GM18909 (cell line): ENCODE measurements around the gene SHMT1.
"Not testable (repeated sequence)": the region's sequence is repeated elsewhere in the genome, so short reads cannot be mapped to it uniquely, and the experiment has no call there.

Experiments
- ATAC-seq: cut with Tn5 transposase; IDR thresholded peaks from one replicate; pipeline ENCODE4 v1.9.1; 2021; ENCODE audit warnings: mild to moderate bottlenecking; ENCODE audit not compliant: unreplicated experiment, poor library complexity

SHMT1 gene

GRCh38 chr17:18379246-18380146 is 16.1 kb upstream of the SHMT1 start:
- ATAC-seq, result no peak

DNA sequence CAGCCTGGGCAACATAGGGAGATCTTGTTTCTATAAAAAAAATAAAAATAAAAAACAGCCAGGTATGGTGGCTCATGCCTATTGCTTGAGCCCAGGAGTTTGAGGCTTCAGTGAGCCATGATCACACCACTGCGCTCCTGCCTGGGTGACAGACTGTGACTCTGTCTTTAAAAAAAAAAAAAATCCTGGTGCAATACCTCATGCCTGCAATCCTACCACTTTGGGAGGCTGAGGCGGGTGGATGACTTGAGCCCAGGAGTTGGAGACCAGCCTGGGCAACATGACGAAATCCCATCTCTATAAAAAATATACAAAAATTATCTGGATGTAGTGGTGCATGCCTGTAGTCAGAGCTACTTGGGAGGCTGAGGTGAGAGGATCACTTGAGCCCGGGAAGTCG is 15.3 kb upstream of the SHMT1 start:
- ATAC-seq, result not testable (repeated sequence)

DNA sequence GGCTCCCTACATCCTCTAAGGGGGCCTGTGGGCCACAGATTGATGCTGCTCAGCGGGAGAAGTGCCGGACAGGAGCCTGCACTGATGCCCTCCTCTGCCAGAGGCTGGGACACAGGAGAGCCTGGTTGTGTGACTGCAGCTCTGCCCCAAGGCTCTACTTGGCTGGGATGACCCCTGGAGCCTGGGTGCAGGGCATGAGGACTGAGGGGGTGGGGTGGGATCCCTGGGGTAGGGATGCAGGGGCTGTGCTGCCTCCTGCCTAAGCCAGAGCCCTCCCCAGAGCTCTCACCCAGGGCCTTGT is 14.8 kb upstream of the SHMT1 start:
- ATAC-seq, result no peak

GRCh38 chr17:18377437-18378204 is 14.3 kb upstream of the SHMT1 start, which contains the start of gene EVPLL:
Gene EVPLL, plus strand, starts transcription at chr17:18377778. Its CDS starts 3,160 bp downstream, at chr17:18380938.
- no peak for ATAC-seq

GRCh38 chr17:18374216-18374615 is 10.9 kb upstream of the SHMT1 start:
- no peak for ATAC-seq

GRCh38 chr17:18373181-18373580 is 9.8 kb upstream of the SHMT1 start:
- ATAC-seq, result not testable (repeated sequence)

- no peak for ATAC-seq
Measured at GRCh38 chr17:18371455-18371854, 8.1 kb upstream of the SHMT1 start.

- ATAC-seq, result no peak
Measured at GRCh38 chr17:18370761-18371160, 7.4 kb upstream of the SHMT1 start.

DNA sequence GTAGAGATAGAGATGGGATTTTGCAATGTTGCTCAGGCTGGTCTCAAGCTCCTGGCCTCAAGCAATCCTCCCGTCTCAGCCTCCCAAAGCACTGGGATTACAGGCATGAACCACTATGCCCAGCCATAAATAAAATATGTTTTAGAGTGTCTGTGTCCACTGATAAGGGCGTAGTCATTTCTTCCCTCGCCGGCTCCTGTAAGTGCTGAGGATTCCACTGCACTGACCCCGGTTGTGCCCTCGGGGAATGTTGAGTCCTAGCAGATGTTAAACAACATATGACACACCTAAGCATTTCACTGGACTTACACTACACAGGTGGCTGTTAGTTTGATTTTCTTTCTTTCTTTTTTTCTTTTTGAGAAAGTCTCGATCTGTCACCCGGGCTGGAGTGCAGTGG is 5.6 kb upstream of the SHMT1 start:
- no peak for ATAC-seq

DNA sequence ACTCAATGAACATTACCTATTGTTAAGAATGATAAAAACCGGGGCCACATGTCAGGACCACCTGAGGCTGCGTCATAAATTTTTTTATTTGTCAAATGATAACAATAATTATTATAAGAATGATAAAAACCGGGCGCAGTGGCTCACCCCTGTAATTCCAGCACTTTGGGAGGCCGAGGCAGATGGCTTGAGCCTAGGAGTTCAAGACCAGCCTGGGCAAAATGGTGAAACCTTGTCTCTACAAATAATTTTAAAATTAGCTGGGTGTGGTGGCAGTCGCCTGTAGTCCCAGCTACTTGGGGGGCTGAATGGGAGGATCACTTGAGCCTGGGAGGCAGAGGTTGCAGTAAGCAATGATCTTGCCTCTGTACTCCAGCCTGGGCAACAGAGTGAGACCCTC is 816 bp upstream of the SHMT1 start:
- ATAC-seq, result no peak

DNA sequence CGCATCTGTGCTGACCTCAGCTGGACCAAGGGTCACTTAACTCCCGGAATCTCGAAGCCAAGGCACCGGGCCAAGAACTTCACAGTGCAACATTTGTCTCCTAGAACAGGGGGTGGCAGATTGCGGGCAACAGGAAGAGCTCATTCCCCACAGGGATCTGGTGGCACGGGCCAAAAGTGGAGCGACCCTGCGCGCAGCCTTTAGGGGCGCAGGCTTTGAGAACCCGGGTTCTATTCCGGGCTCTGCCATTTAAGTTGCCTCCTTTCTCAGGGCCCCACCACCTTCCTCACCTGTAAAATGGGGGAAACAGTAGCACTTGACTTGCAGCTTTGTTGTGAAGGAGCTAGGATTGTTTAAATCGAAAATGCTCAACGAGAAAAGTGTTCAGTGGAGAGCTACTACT is 651 bp downstream of the SHMT1 start:
- peak; percentile 4 for ATAC-seq

DNA sequence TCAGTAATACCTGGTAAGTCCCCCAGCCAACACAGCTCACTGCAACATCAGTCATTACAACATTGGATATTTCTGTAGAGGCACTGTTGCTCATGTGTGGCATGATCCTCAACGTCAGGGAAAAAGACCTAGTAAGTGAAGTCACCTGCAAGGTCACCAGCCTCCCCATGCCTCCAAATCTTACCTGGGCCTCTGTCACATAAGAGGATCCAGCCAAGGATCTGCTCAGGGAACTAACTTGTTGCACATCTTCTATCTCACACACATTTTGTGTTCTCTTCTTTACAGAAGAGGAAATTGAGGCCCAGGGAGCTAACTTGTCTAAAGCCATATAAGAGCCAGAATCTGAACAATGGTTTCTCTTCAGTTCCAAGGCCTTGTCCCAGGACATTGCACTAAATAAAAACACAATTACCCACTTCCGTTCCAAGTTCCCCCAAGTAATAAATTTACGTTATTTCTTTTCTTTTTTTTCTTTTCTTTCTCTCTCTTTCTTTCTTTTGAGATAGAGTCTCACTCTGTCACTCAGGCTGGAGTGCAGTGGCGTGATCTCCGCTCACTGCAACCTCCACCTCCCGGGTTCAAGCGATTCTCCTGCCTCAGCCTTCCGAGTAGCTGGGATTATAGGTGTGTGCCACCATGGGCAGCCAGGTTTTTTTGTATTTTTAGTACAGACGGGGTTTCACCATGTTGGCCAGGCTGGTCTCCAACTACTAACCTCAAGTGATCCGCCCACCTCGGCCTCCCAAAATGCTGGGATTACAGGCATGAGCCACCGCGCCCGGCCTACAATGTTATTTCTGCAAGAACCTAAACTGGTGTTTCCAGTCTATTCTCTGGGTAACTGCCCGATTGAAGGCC is 1.3 kb downstream of the SHMT1 start:
- no peak for ATAC-seq

GRCh38 chr17:18360518-18360917 is 2.8 kb downstream of the SHMT1 start:
- ATAC-seq, result no peak

- no peak for ATAC-seq
Measured at GRCh38 chr17:18356624-18357023, 6.7 kb downstream of the SHMT1 start.

- ATAC-seq, result no peak
Measured at GRCh38 chr17:18353541-18353940, 9.8 kb downstream of the SHMT1 start.

GRCh38 chr17:18344021-18344420 is 19.3 kb downstream of the SHMT1 start:
- no peak for ATAC-seq

GRCh38 chr17:18339933-18340332 is 23.4 kb downstream of the SHMT1 start:
- ATAC-seq, result no peak

GRCh38 chr17:18338158-18338557 is 25.2 kb downstream of the SHMT1 start:
- not testable (repeated sequence) for ATAC-seq

DNA sequence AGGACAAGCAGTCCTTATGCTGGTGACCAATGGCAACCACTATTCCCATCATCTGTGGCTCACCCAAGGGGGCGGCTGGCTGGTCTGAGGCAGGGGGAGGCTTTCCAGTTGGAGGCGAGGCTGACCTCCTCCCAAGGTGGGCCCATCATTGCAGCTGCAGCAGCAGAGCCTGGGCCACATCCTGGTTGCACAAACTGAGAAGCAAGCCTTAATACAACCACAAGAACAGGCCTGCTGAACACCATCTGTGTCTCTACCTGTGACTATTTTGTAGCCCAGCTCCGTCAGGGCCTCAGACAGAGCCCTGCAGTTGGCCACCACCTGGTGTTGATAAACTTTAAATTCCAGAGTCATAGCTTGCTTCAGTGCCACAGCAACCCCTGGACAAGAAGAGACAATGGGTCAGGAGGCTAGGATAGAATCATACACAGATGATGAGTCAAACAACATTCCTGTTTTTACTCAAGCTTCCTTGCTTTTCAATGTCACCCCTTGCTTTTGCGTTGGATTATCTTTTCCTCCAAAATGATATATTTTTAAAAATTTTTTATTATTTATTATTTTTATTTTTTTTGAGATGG is 30.4 kb downstream of the SHMT1 start:
- no peak for ATAC-seq

DNA sequence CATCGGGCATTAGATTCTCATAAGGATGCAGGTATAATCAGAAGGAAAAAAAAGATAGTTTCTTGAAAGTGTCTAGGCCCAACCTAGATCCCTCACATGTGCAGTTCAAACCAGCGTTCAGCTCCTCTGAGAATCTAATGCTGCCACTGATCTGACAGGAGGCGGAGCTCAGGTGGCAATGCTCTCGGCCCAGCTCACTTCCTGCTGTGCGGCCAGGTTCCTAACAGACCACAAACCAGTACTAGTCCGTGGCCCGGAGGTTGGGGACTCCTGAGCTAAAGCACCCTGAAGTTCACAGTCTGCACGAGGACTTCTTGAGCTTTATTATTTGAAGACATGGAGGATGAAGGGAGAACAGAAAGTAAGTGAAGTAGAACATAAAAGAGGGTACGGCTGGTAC is 31.5 kb downstream of the SHMT1 start:
- ATAC-seq, result no peak
